SK-N-SH treated with all-trans-retinoic acid at 6 μM for 48 hours (cell line): ENCODE data around the gene DLG2.

Experiments
- PPARA ChIP-seq: fragments of 250-450 bp; sonication (Bioruptor Pico); IDR thresholded peaks from 2 replicates; pipeline ENCODE4 v1.5.0; 2020; ENCODE audit warnings: mild to moderate bottlenecking, borderline replicate concordance
- ZC3H10 ChIP-seq: fragments of 250-450 bp; sonication (Bioruptor Pico); IDR thresholded peaks from 2 replicates; pipeline ENCODE4 v1.5.1; 2021; ENCODE audit warnings: mild to moderate bottlenecking, moderate library complexity
- TF ChIP-seq, protein P1 (sequence below): fragments of 250-450 bp; sonication (Bioruptor Pico); IDR thresholded peaks from 2 replicates; pipeline ENCODE4 v1.5.1; 2020; ENCODE audit warnings: low read depth, mild to moderate bottlenecking, moderate library complexity

DNA sequence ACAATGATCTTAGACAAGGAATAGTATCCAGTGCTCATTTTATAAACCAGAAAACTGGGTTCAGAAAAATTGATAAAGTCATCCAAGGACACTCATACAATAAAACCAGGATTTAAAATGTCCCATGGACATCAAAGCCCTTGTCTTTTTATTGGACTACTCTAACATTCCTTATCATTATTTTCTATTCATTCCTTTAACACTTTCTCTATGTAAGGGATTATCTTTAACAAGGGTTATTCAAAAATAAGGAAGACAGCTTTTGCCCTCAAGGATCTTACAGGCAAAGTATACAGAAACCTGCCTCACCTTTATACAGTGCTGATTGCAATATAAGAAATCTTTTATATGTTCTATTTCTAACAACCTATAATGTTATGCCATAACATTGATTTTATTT, 790.8 kb downstream of the DLG2 start:
- TF ChIP-seq, protein P1, sequence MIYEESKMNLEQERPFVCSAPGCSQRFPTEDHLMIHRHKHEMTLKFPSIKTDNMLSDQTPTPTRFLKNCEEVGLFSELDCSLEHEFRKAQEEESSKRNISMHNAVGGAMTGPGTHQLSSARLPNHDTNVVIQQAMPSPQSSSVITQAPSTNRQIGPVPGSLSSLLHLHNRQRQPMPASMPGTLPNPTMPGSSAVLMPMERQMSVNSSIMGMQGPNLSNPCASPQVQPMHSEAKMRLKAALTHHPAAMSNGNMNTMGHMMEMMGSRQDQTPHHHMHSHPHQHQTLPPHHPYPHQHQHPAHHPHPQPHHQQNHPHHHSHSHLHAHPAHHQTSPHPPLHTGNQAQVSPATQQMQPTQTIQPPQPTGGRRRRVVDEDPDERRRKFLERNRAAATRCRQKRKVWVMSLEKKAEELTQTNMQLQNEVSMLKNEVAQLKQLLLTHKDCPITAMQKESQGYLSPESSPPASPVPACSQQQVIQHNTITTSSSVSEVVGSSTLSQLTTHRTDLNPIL = no peak
- TF ChIP-seq PPARA (CRISPR knock-in tag) (no peak), ZC3H10 (CRISPR knock-in tag) (no peak)
